WI38 (cell line): ENCODE data around the gene TNNT3.

Source experiments
- H3K4me3 ChIP-seq: 2 replicates; pipeline ENCODE4 v1.5.1; 2011; ENCODE audit warnings: low read depth, mild to moderate bottlenecking, control low read depth, low read length
- CTCF ChIP-seq: IDR thresholded peaks from 2 replicates; pipeline ENCODE4 v1.5.1; 2012; ENCODE audit warnings: low read depth, mild to moderate bottlenecking, control low read depth, low read length

TNNT3 gene

GRCh38 chr11:1891831-1892115 lies 27.7 kb upstream of the TNNT3 start, which contains the start of gene PRR33:
Gene PRR33 (minus strand): TSS chr11:1891895. CDS start chr11:1890584, 1,311 bp downstream.
- no peak within 1 kb of the TSS for H3K4me3 ChIP-seq
- no peak for TF ChIP-seq CTCF

- no peak for TF ChIP-seq CTCF
Observed at GRCh38 chr11:1892116-1892515, 27.4 kb upstream of the TNNT3 start.

DNA sequence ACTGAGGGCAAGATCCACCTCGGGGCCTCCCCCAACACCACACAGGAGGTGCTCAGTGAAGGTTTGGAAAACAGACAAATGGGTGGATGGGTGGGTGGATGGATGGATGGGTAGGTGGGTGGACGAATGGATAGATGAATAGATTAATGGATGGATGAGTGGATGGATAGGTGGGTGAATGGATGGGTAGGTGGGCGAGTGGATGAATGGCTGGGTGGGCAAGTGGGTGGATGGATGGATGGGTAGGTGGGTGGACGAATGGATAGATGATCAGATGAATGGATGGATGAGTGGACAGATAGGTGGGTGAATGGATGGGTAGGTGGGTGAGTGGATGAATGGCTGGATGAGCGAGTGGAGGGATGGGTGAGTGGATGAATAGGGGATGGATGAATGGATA lies 26.9 kb upstream of the TNNT3 start:
- no peak overlapping the region for H3K4me3 ChIP-seq
- TF ChIP-seq CTCF = no peak

More at GRCh38 chr11:1892116-1892515, 27.4 kb upstream of the TNNT3 start:
- no peak overlapping the region for H3K4me3 ChIP-seq

DNA sequence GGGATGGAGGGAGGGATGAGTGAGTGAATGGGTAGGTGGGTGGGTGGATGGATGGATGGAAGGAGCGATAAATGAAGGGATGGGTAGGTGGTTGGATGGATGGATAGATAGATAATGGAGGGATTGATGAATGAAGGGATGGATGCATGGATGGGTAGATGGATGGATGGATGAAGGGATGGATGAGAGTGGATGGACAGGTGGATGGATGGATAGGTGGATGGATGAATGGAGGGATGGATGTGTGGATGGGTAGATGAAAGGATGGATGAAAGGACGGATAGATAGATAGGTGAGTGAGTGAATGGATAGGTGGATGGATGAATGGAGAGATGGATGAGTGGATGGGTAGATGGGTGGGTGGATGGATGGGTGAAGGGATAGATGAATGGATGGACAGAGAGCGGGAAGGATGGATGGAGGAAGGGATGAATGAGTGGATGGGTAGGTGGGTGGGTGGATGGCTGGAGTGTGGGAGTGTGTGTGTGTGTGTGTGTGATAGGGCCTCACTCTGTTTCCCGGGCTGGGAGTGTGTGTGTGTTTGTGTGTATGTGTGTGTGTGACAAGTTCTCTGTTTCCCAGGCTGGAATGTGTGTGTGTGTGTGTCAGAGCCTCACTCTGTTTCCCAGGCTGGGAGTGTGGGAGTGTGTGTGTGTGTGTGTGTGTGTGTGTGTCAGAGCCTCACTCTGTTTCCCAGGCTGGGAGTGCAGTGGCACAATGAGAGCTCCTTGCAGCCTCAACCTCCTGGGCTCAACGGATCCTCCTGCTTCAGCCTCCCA lies 25.7 kb upstream of the TNNT3 start:
- H3K4me3 ChIP-seq = no peak overlapping the region
- no peak for TF ChIP-seq CTCF

DNA sequence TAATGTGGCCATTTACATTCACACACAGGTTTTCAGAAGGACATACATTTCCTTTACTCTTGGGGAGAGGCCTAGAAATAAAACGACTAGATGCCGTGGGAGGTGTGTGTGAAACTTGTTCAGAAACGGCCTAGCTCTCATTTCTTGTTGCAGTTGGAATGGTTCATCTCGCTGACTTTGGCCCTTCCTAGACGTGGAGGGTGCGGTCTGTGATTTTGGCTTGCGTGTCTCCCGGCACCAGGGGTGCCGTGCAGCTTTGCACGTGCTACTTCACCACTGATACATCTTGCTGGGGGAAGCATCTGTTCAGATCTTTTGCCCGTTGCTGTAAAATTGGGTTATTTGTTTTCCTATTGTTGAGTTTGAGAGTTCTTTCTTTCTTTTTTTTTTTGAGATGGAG lies 24.7 kb upstream of the TNNT3 start:
- no peak for TF ChIP-seq CTCF
- H3K4me3 ChIP-seq = no peak overlapping the region

DNA sequence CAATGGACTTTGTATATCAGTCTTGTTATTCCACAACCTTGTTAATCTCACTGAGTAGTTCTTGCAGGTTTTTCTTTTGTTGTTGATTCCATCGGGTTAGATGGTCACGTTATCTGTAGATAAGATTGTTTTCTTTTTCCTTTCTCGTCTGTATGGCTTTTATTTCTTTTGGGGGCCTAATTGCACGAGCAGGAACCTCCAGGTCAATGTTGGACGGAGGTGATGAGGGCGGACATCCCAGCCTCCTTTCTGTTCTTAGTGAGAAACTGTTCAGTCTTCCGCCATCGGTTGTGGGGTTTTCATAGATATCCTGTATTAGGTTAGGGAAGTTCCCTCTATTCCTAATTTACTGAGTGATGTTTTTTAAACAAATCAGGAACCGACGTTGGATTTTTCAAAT lies 23.0 kb upstream of the TNNT3 start:
- no peak for TF ChIP-seq CTCF
- no peak overlapping the region for H3K4me3 ChIP-seq

DNA sequence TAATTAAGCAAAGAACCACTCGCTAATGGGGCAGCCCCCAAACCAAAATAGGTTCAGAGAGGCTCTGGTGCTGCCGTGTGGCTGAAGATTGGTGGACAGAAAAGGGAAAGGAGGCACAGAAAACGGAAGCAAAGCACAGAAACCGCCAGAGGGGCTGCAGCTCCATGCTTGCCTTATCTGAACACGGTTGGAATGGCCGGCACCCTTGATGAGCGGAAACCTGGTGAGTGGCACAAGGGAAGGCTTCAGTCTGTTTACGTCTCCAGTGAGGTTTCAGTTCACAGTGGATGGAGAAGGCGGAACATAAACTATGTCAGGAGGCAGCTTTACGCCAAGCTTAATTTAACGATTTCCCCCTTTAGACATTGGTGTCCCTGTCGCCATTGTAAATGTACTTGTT lies 22.6 kb upstream of the TNNT3 start:
- no peak overlapping the region for H3K4me3 ChIP-seq
- no peak for TF ChIP-seq CTCF
